Sigmoid colon (tissue), 7 donors: ENCODE results near the gene ANKH. TPM values are rescaled to one million over a fixed set of nuclear protein-coding genes. Genes with fewer than 3 reads are reported as not detected.
"Not testable (repeated sequence)": the region's sequence is repeated elsewhere in the genome, so short reads cannot be mapped to it uniquely, and the experiment has no call there.

Source experiments
- DNase-seq: peaks from one replicate; pipeline ENCODE4 v3.0.0-alpha.2; 2019
- H3K27ac ChIP-seq, 4 donors: fragments of 200-600 bp; sonication (generic); one replicate each; pipeline ENCODE4 v1.5.1; 2016 to 2019; ENCODE audit warnings: mild to moderate bottlenecking in 1 of 4
- H3K27me3 ChIP-seq, 3 donors: fragments of 200-600 bp; sonication (generic); one replicate each; pipeline ENCODE4 v1.5.1; 2019; ENCODE audit warnings: mild to moderate bottlenecking in 1 of 3
- H3K36me3 ChIP-seq, 4 donors: fragments of 200-600 bp; sonication (generic); one replicate each; pipeline ENCODE4 v1.5.1; 2016 to 2019
- H3K4me1 ChIP-seq, 4 donors: fragments of 200-600 bp; sonication (generic); one replicate each; pipeline ENCODE4 v1.5.1; 2017 to 2019
- H3K4me3 ChIP-seq, 4 donors: fragments of 200-600 bp; sonication (generic); one replicate each; pipeline ENCODE4 v1.5.1; 2017 to 2019; ENCODE audit warnings: mild to moderate bottlenecking in 2 of 4, moderate library complexity in 1 of 4
- H3K9me3 ChIP-seq, 4 donors: fragments of 200-600 bp in 3 of 4; sonication (generic) in 3 of 4; one replicate each; pipeline versions ENCODE4 v1.5.1 to v1.6.1; 2013 to 2019
- EP300 ChIP-seq, 4 donors: sonication (generic); formaldehyde crosslinking; IDR thresholded peaks; one replicate each; pipeline ENCODE4 v1.6.1; 2017; ENCODE audit warnings: antibody characterized with exemption in 4 of 4
- POLR2A ChIP-seq, 2 donors: fragments of 450-650 bp; IDR thresholded peaks; one replicate each; pipeline ENCODE4 v1.6.1; 2016; ENCODE audit warnings: antibody characterized with exemption in 2 of 2, mild to moderate bottlenecking in 2 of 2, moderate library complexity in 2 of 2
- POLR2AphosphoS5 ChIP-seq, 4 donors: sonication (generic); formaldehyde crosslinking; IDR thresholded peaks; one replicate each; pipeline ENCODE4 v1.6.1; 2017; ENCODE audit warnings: antibody characterized with exemption in 4 of 4
- WGBS, 2 donors: extraction: QIAGEN DNeasy Blood & Tissue Kit; methylation state at CpG; one replicate each; pipeline ENCODE4 v1.1.7; 2013; 5-methylcytosine and 5-hydroxymethylcytosine counted together
- intact Hi-C: fragments of 100-400 bp; cut with DNase I; formaldehyde crosslinking; loops from one replicate; pipeline ENCODE4 v1.15.1; 2023
- polyA plus RNA-seq, 3 donors: library from polyadenylated mRNA; stranded (reverse); fragments of 200-250 nt; gene quantifications; one replicate each; pipeline ENCODE4 v1.2.3, GENCODE V29; 2013
- total RNA-seq, 4 donors: library from RNA; depleted of rRNA; stranded (reverse); fragments of >200 nt; gene quantifications; one replicate each; pipeline ENCODE4 v1.1.0, GENCODE V29; 2016
- TF ChIP-seq, protein P1 (sequence below), 4 experiments: fragments of 450-650 bp in 3 of 4; fragments of 200-600 bp in 1 of 4; IDR thresholded peaks; one replicate each; pipeline ENCODE4 v1.5.1; 2016 to 2019; ENCODE audit warnings: antibody characterized with exemption in 4 of 4, mild to moderate bottlenecking in 3 of 4, moderate library complexity in 2 of 4
- donor health status: healthy with polysubstance abuse.
- donor health status: Bipolar disorder and iron deficiency.
- donor health status: healthy.

ANKH gene
- total and polyA plus RNA-seq, 7 donors, result 16.4 to 49.9 (median 24.7) TPM

- Histone ChIP-seq H3K4me1 (no peaks in the 10 kb centered on the region), H3K36me3 (no peaks in the 10 kb centered on the region), H3K9me3 (no peaks in the 10 kb centered on the region), H3K4me3 (no peak overlapping the region), H3K27ac (no peak overlapping the region), H3K27me3 (no peaks in the 10 kb centered on the region)
- WGBS, 2 donors, result 84 to 95% methylated on average over 3 of the region's 3 CpGs
- intact Hi-C loops, result no loop called here
- no peak for DNase-seq
- TF ChIP-seq EP300 (IDR thresholded peaks at IDR 0.05) (no peak), POLR2AphosphoS5 (IDR thresholded peaks at IDR 0.05) (no peak), POLR2A (IDR thresholded peaks at IDR 0.05) (no peak)
- TF ChIP-seq, protein P1, sequence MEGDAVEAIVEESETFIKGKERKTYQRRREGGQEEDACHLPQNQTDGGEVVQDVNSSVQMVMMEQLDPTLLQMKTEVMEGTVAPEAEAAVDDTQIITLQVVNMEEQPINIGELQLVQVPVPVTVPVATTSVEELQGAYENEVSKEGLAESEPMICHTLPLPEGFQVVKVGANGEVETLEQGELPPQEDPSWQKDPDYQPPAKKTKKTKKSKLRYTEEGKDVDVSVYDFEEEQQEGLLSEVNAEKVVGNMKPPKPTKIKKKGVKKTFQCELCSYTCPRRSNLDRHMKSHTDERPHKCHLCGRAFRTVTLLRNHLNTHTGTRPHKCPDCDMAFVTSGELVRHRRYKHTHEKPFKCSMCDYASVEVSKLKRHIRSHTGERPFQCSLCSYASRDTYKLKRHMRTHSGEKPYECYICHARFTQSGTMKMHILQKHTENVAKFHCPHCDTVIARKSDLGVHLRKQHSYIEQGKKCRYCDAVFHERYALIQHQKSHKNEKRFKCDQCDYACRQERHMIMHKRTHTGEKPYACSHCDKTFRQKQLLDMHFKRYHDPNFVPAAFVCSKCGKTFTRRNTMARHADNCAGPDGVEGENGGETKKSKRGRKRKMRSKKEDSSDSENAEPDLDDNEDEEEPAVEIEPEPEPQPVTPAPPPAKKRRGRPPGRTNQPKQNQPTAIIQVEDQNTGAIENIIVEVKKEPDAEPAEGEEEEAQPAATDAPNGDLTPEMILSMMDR (IDR thresholded peaks at IDR 0.05), result no peak
These were observed 69.0 kb downstream of the ANKH start for GRCh38 chr5:14802541-14802940.

DNA sequence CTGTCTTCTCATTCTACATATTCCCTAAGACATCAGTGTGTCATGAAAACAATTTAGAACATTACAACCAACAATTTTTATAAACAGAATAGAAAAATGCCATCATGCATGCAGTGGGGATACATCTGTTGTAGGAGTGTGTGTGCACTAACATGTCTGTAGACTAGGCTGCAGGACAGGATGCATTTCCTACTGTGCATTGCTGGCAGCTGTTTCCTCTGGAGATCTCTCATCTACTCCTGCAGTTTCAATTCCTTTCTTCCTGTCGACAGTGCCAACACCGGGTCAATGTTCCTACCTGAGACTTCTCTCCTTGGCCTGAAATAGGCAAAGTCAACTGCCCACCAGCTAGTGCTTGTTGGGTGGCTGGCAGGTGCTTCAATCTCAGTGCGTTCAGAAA is 69.8 kb downstream of the ANKH start:
- TF ChIP-seq POLR2A (IDR thresholded peaks at IDR 0.05) (no peak), EP300 (IDR thresholded peaks at IDR 0.05) (no peak), POLR2AphosphoS5 (IDR thresholded peaks at IDR 0.05) (no peak)
- TF ChIP-seq, protein P1 (IDR thresholded peaks at IDR 0.05), result no peak
- H3K4me1 ChIP-seq, result no peaks in the 10 kb centered on the region

GRCh38 chr5:14797385-14797784 is 74.2 kb downstream of the ANKH start:
- H3K27me3 ChIP-seq, H3K4me1 ChIP-seq, H3K9me3 ChIP-seq, H3K27ac ChIP-seq, H3K4me3 ChIP-seq, H3K36me3 ChIP-seq, intact Hi-C loops, DNase-seq: not testable (repeated sequence)
- WGBS, 2 donors, result 98 to 99% methylated on average over 4 of the region's 4 CpGs

More for the DNA sequence above, 69.8 kb downstream of the ANKH start:
- Histone ChIP-seq H3K4me3 (no peak overlapping the region), H3K27me3 (no peaks in the 10 kb centered on the region), H3K36me3 (no peaks in the 10 kb centered on the region), H3K9me3 (no peaks in the 10 kb centered on the region), H3K27ac (no peak overlapping the region)
- no peak for DNase-seq
- intact Hi-C loops, result no loop called here
- WGBS, 2 donors, result 73 to 92% methylated on average over 3 of the region's 3 CpGs

DNA sequence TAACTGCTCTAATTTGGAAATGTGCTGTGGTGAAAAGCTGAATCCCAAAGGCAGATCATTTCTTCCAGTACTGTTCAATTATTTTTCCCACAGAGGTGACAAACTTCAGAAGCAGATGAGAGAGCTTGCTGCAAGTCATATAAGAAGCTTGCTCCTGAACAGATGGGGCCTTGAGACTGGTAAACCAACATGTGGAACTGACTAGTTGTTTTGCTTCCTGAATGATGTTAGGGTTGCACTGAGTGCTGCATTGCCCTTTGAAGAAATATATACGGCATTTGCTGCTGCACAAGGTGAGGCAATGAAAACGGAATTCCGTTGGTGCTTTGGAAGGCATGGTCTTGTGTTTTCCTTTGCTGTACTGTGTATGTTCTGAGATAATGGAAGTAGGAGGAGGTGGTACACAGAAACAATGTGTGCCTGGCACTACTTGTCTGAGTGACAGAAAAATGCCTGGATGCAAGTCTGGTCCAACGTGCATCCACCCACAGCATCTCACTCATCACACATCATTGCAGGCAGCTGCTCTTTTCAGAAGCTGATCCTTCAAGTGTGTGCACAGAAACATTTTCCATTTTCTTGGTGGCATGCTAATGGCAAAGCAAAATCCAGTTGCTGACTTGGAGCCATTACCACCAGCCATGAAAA is 76.9 kb downstream of the ANKH start:
- intact Hi-C loops, result no loop called here
- Histone ChIP-seq H3K4me1 (no peaks in the 10 kb centered on the region), H3K27ac (no peak overlapping the region), H3K36me3 (no peaks in the 10 kb centered on the region), H3K27me3 (no peaks in the 10 kb centered on the region), H3K4me3 (no peak overlapping the region), H3K9me3 (no peaks in the 10 kb centered on the region)
- TF ChIP-seq POLR2AphosphoS5 (IDR thresholded peaks at IDR 0.05) (no peak), POLR2A (IDR thresholded peaks at IDR 0.05) (no peak), EP300 (IDR thresholded peaks at IDR 0.05) (no peak)
- TF ChIP-seq, protein P1 (IDR thresholded peaks at IDR 0.05), result no peak
- WGBS, 2 donors, result 66 to 74% methylated on average over 4 of the region's 4 CpGs
- DNase-seq, result no peak

DNA sequence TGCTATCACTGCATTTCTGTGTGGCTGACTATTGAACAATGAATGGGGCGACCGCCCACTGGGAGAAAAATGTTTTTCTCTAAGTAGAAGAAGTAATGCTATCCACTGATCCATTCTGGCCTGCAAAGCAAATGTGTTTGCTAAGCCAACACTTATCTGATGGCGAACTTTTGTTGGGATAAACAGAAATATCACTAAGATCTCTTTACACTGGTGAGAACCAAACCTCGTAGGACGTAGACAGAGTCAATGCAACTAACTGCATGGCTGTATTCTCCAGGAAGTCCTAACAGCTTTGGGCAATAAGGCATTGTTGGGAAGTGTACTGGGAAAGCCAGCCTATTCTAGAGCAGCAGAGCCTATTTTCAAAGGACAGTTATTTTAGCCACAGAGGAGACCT is 77.7 kb downstream of the ANKH start:
- 94 to 95% methylated on average over 5 of the region's 5 CpGs for WGBS, 2 donors

More for the DNA sequence above, 77.7 kb downstream of the ANKH start:
- no peaks in the 10 kb centered on the region for H3K27me3 ChIP-seq
- no peaks in the 10 kb centered on the region for H3K36me3 ChIP-seq
- no peak for DNase-seq
- no peaks in the 10 kb centered on the region for H3K9me3 ChIP-seq
- no peaks in the 10 kb centered on the region for H3K4me1 ChIP-seq
- TF ChIP-seq POLR2A (IDR thresholded peaks at IDR 0.05) (no peak), EP300 (IDR thresholded peaks at IDR 0.05) (no peak), POLR2AphosphoS5 (IDR thresholded peaks at IDR 0.05) (no peak)
- TF ChIP-seq, protein P1 (IDR thresholded peaks at IDR 0.05), result no peak
- intact Hi-C loops, result no loop called here
- H3K4me3 ChIP-seq, result no peak overlapping the region
- no peak overlapping the region for H3K27ac ChIP-seq
